Activated CD4-positive, alpha-beta T cell treated with anti-CD3 and anti-CD28 coated beads for 36 hours (primary cell): ENCODE measurements around the gene TIPARP. TPM values are rescaled to one million over a fixed set of nuclear protein-coding genes. Genes with fewer than 3 reads are reported as not detected.

Experiments used
- ATAC-seq: fragments of 200-7000 bp; cut with Tn5 transposase; one replicate; pipeline ENCODE4 v1.10.0; 2021; ENCODE audit warnings: mild to moderate bottlenecking, moderate library complexity
- CTCF ChIA-PET: fragments of 350-600 bp; sonication (Branson Sonifier 250); formaldehyde crosslinking; loops from one replicate; lab custom pipeline; 2021; ENCODE audit warnings: antibody characterized with exemption; lab: Charles Lee
- POLR2A ChIA-PET: fragments of 350-600 bp; sonication (Branson Sonifier 250); formaldehyde crosslinking; loops from one replicate; lab custom pipeline; 2021; ENCODE audit warnings: antibody characterized with exemption, inconsistent platforms; lab: Charles Lee
- DNase-seq: peaks from one replicate; pipeline ENCODE4 v3.0.0-alpha.2; 2020
- H3K27ac Mint-ChIP-seq: one replicate; pipeline ENCODE4 v1.8.0; 2021; ENCODE audit warnings: mixed read lengths
- H3K27me3 Mint-ChIP-seq: one replicate; pipeline ENCODE4 v1.8.0; 2021; ENCODE audit warnings: mixed read lengths
- H3K36me3 Mint-ChIP-seq: one replicate; pipeline ENCODE4 v1.8.0; 2021; ENCODE audit warnings: low read depth, mixed read lengths
- H3K4me1 Mint-ChIP-seq: one replicate; pipeline ENCODE4 v1.8.0; 2021; ENCODE audit warnings: mixed read lengths
- H3K4me3 Mint-ChIP-seq: one replicate; pipeline ENCODE4 v1.8.0; 2021; ENCODE audit warnings: mild to moderate bottlenecking, moderate library complexity, mixed read lengths
- H3K9me3 Mint-ChIP-seq: one replicate; pipeline ENCODE4 v1.8.0; 2021; ENCODE audit warnings: low read depth, mixed read lengths
- intact Hi-C, 2 experiments: fragments of 100-400 bp; cut with DNase I in 1 of 2; cut with micrococcal nuclease in 1 of 2; formaldehyde crosslinking; loops; one replicate each; pipeline versions ENCODE4 v1.14.2 to v1.15.1; 2022 to 2024; cut with DNase I, micrococcal nuclease
- total RNA-seq, 2 experiments: library from RNA; stranded (reverse); gene quantifications; one replicate each; pipeline ENCODE4 v1.2.3, GENCODE V29; 2021

The TIPARP gene
- total RNA-seq, 2 experiments from 2014 or later, result 18.5 to 23.5 TPM

DNA sequence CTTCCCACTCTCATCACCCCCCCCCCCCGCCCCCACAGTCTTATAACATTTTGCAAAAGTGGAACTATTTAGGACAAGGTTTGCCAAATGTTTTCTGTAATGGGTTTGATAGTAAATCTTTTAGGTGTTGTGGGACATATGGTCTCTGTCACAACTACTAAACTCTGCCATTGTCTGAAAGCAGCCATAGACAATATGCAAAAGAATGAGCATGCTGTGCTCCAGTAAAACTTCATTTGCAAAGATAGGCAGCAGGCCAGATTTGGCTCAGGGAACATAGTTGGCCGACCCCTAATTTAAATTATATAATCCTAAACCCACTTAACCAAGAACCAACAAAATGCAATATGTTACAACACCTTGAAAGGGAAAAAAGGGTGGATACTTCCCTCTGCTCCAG is 46.4 kb downstream of the TIPARP start:
- ATAC-seq (no peak), DNase-seq (no peak)
- no peak overlapping the region for H3K4me3 Mint-ChIP-seq
- no peaks in the 10 kb centered on the region for H3K36me3 Mint-ChIP-seq
- H3K27me3 Mint-ChIP-seq, result no peaks in the 10 kb centered on the region
- ChIA-PET CTCF (no interaction called here), POLR2A (no interaction called here)
- H3K9me3 Mint-ChIP-seq, result no peaks in the 10 kb centered on the region
- intact Hi-C loops, result no loop called here
- peaks cover 10% of the 10 kb centered on the region for H3K4me1 Mint-ChIP-seq
- no peak overlapping the region for H3K27ac Mint-ChIP-seq

DNA sequence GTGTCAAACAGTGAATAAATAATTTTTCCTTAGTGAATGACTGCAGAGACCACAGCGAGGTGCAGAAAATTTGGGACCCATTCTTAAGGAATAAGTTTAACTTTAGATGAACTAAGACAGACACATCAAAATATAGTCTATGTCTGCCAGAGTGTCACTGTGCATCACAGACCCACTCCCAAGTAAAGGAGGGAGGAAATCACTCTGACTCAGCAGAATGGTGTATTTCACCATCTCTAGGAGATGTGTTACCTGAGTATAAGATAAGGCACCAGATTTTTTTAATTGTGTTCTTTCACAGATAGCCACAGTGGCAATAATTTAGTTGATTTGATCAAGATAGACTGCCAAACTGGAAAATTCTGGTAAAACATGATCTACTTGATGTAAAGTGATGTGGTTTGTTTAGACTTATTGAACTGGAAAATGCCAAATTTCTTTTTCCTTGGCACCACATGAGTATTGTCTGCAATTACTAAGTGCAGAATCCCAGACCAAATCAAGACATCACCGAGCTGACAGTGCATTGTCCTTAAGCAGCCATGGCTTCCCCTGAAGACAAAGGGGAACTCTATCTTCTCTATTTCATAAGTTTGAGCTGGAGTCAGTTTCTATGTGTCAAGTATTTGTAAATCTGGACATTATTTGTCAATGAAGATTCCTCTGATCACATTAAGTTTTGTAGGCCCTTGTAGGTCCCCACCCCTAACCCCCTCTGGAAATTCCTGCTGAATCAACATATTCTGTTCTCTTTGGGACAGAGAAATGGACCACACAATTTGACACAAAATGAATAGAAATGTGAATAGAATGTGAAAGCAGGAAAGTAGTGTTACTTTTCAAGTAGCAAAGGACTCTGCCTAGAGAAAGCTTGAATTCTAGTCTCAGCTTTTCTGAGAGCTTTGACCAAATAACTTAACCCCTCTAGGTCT is 47.6 kb downstream of the TIPARP start:
- no peak overlapping the region for H3K4me3 Mint-ChIP-seq
- intact Hi-C loops, result no loop called here
- DNase-seq, result no peak

DNA sequence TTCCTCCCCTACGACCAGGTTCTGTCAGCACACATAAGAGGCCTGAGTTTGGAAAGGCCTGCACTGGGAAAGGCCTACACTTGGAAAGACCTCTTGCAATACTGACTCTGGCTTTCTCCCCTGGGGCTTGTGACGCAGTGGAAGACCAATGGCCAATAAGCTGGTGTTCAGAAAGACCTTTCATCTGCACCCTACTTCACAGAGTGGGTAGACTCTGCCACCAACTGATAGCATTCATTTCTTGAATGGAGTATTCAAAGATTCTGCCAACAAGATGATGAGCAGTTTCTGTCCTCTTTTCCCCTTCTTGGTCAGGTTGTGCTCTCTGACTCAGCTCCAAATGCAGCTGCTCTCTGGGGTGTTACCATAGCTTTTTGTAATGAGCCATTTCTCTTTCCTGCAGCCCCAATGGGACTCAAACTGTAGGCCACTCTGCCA is 48.8 kb downstream of the TIPARP start:
- H3K4me1 Mint-ChIP-seq, result peaks cover 10% of the 10 kb centered on the region
- DNase-seq (peak; percentile 34), ATAC-seq (peak; percentile 92)
- ChIA-PET POLR2A (interaction anchor here (0.6 kb wide), 1 partner anchor 21 kb away, joined by 4 read pairs; no protein-coding TSS in a partner anchor), CTCF (interaction anchor here (0.8 to 1.0 kb wide), 2 partner anchors 14 to 414 kb away, joined by 3 to 5 read pairs; no protein-coding TSS in a partner anchor)
- no peaks in the 10 kb centered on the region for H3K27me3 Mint-ChIP-seq
- no peaks in the 10 kb centered on the region for H3K36me3 Mint-ChIP-seq
- H3K9me3 Mint-ChIP-seq, result no peaks in the 10 kb centered on the region
- no peak overlapping the region for H3K27ac Mint-ChIP-seq
- no peak overlapping the region for H3K4me3 Mint-ChIP-seq
- intact Hi-C loops, result no loop called here

More for the DNA sequence above, 47.6 kb downstream of the TIPARP start:
- ChIA-PET CTCF (no interaction called here), POLR2A (interaction anchor here (0.5 kb wide), 1 partner anchor 215 kb away, joined by 5 read pairs; no protein-coding TSS in a partner anchor)
- Mint-ChIP-seq H3K27me3 (no peaks in the 10 kb centered on the region), H3K9me3 (no peaks in the 10 kb centered on the region), H3K36me3 (no peaks in the 10 kb centered on the region), H3K4me1 (peaks cover 10% of the 10 kb centered on the region), H3K27ac (no peak overlapping the region)
- ATAC-seq, result no peak

DNA sequence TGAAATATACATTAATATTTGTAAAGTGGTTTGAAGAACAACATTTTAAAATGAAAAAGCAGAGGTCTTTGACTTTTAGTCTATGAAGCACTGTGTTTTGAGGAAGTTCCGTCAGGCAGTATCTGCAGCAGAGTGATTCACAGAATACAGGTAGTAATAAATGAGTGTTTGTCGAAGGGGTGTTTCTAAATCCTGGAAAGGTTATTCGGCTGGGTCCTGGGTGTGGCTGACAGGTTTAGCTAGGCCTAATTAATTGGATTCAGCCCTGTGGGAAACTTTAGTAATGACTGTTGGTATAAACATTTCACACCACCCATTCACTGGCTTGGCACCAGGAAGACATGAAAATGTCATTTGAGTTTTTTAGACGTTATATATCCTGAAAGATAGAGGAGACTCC is 51.3 kb downstream of the TIPARP start:
- Mint-ChIP-seq H3K36me3 (no peaks in the 10 kb centered on the region), H3K27me3 (no peaks in the 10 kb centered on the region), H3K4me1 (peaks cover 10% of the 10 kb centered on the region), H3K4me3 (no peak overlapping the region), H3K27ac (no peak overlapping the region), H3K9me3 (no peaks in the 10 kb centered on the region)
- DNase-seq (no peak), ATAC-seq (no peak)
- intact Hi-C loops, result no loop called here
- ChIA-PET CTCF (interaction anchor here (0.8 kb wide), 1 partner anchor 24 kb away, joined by 4 read pairs; no protein-coding TSS in a partner anchor), POLR2A (no interaction called here)

DNA sequence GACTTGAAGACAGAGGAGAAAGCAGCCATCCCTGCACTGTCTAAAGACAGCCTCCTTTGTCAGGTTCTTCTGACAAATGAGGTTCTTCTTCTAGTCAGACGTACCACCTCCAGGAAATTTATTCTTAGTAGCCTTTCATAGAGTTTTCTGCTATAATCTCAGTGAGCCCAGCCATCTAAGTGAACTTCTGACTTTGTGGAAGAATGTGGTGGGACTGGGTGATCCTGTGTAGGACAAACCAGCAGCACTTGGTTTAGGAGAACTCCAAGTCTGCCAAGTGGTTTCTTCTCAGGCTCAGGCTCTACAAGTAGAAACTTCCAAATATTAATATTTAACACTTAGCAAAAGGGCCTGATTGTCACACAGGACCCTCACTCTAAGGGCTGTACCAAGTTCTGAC is 52.1 kb downstream of the TIPARP start:
- Mint-ChIP-seq H3K27ac (no peak overlapping the region), H3K4me3 (no peak overlapping the region), H3K9me3 (no peaks in the 10 kb centered on the region), H3K27me3 (no peaks in the 10 kb centered on the region), H3K4me1 (peaks cover 10% of the 10 kb centered on the region), H3K36me3 (no peaks in the 10 kb centered on the region)
- DNase-seq (no peak), ATAC-seq (no peak)
- ChIA-PET POLR2A (no interaction called here), CTCF (interaction anchor here (0.8 kb wide), 1 partner anchor 24 kb away, joined by 4 read pairs; no protein-coding TSS in a partner anchor)
- intact Hi-C loops, result no loop called here

DNA sequence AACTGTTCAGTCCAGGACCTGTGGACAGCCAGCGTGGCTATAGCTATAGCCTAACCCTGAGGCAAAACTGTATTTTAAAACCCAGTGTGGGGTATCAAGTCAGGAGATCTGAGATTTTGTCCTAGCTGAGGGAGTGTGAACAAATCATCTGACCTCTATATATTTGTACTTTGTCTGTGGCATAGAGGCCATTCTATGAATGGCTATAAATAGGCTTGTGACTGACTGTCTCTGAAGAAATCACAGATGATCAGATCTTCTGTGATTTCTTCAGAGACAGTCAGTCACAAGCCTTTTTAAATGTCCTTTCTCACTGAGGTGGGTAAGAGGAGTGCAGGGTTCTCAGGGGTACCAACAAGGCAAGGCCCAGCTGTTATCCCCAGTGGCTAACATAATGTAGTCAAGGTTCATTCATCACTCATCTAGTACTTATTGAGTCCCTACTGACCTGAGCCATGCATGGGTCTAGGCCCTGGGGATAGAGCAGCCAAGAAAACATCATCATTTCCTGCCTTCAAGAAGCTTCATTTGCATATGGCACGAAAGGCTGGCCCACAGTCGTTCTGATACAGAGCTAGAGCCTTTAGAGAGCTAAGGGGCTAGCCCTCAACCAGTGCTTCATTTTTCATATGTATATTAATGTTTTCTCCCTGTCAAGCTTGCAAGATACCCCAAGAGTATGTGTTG is 53.3 kb downstream of the TIPARP start:
- ATAC-seq, result no peak
- Mint-ChIP-seq H3K27me3 (no peaks in the 10 kb centered on the region), H3K27ac (no peak overlapping the region), H3K9me3 (no peaks in the 10 kb centered on the region), H3K4me1 (peaks cover 10% of the 10 kb centered on the region), H3K4me3 (no peak overlapping the region), H3K36me3 (no peaks in the 10 kb centered on the region)
- POLR2A ChIA-PET, result interaction anchor here (0.5 kb wide), 1 partner anchor 220 kb away, joined by 12 read pairs; no protein-coding TSS in a partner anchor
- intact Hi-C loops, result no loop called here
- CTCF ChIA-PET, result interaction anchor here (0.6 to 1.1 kb wide), 2 partner anchors 19 to 410 kb away, joined by 3 read pairs; no protein-coding TSS in a partner anchor
- no peak for DNase-seq

DNA sequence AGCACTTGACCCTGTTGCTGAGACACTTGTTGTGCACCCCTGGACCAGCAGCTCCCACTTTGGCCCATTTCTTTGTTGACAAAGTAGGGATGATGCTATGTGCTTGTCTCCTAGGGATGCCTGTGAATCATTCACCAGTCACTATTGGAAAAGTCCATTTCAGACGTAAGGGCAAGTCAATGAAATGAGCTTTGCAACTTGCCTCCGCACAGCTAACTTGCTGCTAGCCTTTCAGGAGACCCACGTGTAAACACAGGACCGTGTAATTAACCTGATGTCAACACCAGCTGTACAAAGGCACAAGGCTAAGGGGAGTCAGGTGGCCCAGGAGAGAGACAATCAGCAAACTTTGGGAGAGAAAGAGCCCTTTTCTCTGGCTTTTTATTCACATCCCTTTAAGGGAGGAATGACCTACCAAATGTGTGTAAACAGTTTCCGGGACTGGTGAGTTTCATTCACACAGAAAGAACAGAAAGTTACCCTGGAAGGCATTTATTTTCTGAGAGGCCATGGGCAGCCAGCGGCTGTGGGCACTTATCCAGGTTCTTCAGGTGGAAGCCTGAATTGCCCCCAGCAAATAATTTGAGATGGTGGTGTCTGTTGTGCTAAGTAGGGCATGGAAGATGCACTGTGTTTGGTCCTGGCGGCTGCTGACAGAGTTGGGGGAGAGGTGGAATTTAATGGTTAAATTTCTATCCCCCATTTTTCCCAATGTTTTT is 54.0 kb downstream of the TIPARP start:
- Mint-ChIP-seq H3K4me1 (peaks cover 2% of the 10 kb centered on the region), H3K36me3 (no peaks in the 10 kb centered on the region), H3K27ac (no peak overlapping the region), H3K4me3 (no peak overlapping the region), H3K27me3 (no peaks in the 10 kb centered on the region), H3K9me3 (no peaks in the 10 kb centered on the region)
- ATAC-seq, result no peak
- POLR2A ChIA-PET, result no interaction called here
- CTCF ChIA-PET, result interaction anchor here (0.6 to 1.1 kb wide), 2 partner anchors 20 to 409 kb away, joined by 3 read pairs; no protein-coding TSS in a partner anchor
- intact Hi-C loops, result no loop called here
- no peak for DNase-seq

DNA sequence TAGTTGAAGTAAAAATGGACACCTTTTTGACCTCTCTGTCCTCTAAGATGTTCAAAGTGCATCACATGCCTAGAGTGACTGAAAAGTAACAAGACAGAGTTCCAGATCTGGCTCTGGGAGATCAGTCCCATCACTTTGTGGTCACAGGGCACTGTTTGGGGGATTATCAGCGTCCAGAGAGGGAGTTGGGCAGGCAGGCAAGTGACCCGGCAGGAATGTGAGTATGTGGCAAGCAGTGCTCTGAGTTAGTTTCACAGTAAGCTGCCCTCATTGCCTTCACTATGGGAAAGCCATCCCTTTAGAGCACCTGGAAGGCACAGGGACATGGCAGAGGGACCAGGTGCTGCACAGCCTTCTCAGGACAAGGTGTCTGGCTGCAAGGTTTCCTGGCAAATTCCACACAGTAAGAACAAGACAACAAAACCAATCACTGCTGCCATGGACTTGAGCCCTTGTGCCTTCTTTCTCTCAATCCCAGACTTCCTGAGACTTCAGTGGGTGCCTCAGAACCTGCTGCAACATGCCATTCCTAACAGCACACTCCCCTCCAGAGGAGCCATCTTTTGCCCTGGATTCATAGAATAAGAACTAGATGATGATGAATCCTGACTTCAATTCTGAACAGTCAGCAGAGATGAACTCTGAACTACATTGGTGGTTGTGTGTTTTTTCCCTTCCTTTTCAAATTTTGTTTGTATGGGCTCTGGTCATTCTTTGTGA is 55.2 kb downstream of the TIPARP start:
- CTCF ChIA-PET, result interaction anchor here (0.6 to 1.2 kb wide), 2 partner anchors 32 to 255 kb away, joined by 3 to 4 read pairs; no protein-coding TSS in a partner anchor
- POLR2A ChIA-PET, result no interaction called here
- intact Hi-C loops, result no loop called here
- DNase-seq (no peak), ATAC-seq (no peak)
- Mint-ChIP-seq H3K4me1 (no peaks in the 10 kb centered on the region), H3K36me3 (no peaks in the 10 kb centered on the region), H3K9me3 (no peaks in the 10 kb centered on the region), H3K4me3 (no peak overlapping the region), H3K27ac (no peak overlapping the region), H3K27me3 (no peaks in the 10 kb centered on the region)

DNA sequence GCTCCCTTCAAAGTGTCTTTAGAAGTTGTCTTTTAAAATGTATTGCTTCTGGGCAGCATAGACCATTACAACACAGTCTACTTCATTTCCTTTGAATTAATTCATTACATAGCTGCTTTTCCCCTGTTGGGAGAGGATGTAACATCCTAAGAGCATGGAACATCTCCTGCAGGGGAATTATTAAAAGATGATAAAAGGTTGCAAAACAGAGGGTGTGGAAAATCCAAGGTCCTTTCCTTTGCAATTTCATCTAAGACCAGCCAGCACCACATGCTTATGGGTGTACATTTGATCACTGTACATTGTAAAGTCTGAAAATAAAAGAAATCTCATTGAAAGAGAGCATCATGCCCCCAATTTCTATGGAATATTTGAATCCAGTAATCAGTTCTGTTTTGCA is 57.4 kb downstream of the TIPARP start:
- H3K4me1 Mint-ChIP-seq, result no peaks in the 10 kb centered on the region
- CTCF ChIA-PET, result no interaction called here

DNA sequence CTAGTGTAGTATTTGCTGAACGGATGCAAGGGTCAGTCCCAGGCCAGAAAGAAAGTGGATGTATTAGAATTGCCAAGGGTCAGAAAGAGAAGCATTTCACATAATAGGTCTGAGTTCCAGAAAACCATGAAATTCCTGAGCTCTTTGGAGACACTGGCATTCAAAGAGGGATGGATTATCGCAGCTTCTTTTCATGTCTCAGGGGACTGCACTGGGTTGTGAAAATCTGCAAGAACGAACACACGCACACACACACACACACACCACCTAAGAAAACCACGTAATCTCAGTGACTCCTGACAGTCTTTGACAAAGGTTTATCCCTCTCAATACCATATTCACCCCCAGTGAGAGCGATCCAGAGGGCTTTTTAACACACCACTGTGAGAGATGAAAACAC is 57.9 kb downstream of the TIPARP start:
- H3K27me3 Mint-ChIP-seq, result no peaks in the 10 kb centered on the region
- DNase-seq (no peak), ATAC-seq (no peak)
- H3K4me1 Mint-ChIP-seq, result no peaks in the 10 kb centered on the region
- H3K27ac Mint-ChIP-seq, result no peak overlapping the region
- no peaks in the 10 kb centered on the region for H3K9me3 Mint-ChIP-seq
- H3K4me3 Mint-ChIP-seq, result no peak overlapping the region
- no peaks in the 10 kb centered on the region for H3K36me3 Mint-ChIP-seq
- POLR2A ChIA-PET, result no interaction called here
- intact Hi-C loops, result no loop called here
- CTCF ChIA-PET, result no interaction called here

More for the DNA sequence above, 57.4 kb downstream of the TIPARP start:
- DNase-seq (no peak), ATAC-seq (no peak)
- Mint-ChIP-seq H3K36me3 (no peaks in the 10 kb centered on the region), H3K27me3 (no peaks in the 10 kb centered on the region), H3K9me3 (no peaks in the 10 kb centered on the region), H3K27ac (no peak overlapping the region), H3K4me3 (no peak overlapping the region)
- intact Hi-C loops, result no loop called here
- POLR2A ChIA-PET, result no interaction called here
